GM19025 (cell line): ENCODE measurements around the gene VPS26C.
A peak's percentile ranks its signal among the peaks of the same experiment; 100 is the strongest.

Source experiments
- ATAC-seq: cut with Tn5 transposase; IDR thresholded peaks from one replicate; pipeline ENCODE4 v1.9.1; 2021; ENCODE audit warnings: mild to moderate bottlenecking, low read depth, moderate library complexity; ENCODE audit not compliant: unreplicated experiment

The VPS26C gene

GRCh38 chr21:37266515-37267221, 466 bp downstream of the VPS26C start:
- ATAC-seq = peak; percentile 0

- ATAC-seq = no peak
These were observed 2.3 kb downstream of the VPS26C start for GRCh38 chr21:37264808-37265207.

DNA sequence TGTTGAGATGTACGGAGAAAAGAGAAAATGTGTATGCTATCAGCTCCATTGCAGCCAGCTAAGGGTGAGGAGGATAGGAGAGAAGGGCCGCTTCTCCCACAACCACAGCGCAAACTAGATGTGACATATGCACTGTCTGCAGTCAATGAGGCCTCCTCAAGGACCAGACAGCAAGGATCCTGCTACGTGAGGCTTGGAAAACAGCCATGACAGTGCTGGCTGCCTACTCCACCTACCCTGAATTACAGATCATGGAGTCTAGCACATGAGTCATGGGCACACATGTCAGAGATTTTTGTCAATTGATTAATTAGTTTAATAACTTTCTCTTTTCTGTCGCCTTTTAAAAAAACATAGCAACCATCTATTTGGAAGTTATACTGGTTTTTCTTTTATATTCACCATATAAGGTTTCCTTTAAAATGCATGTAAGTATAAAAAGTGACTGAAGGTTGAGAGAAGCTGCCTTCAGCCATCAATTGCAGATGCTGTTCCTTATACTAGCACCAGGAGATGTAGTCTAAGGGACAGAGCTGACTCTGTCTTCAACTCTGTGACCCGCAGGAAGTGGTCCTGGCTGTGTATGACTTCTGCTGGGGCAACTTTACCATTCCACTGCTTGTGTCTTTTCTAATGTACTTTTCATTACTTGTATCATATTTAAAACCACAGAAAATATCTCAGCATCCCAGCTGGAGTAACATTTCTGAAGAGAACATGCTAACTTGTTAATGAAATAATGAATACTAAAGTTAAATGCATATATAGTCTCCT, 3.1 kb downstream of the VPS26C start:
- no peak for ATAC-seq

GRCh38 chr21:37259426-37259825, 7.7 kb downstream of the VPS26C start:
- ATAC-seq = no peak

DNA sequence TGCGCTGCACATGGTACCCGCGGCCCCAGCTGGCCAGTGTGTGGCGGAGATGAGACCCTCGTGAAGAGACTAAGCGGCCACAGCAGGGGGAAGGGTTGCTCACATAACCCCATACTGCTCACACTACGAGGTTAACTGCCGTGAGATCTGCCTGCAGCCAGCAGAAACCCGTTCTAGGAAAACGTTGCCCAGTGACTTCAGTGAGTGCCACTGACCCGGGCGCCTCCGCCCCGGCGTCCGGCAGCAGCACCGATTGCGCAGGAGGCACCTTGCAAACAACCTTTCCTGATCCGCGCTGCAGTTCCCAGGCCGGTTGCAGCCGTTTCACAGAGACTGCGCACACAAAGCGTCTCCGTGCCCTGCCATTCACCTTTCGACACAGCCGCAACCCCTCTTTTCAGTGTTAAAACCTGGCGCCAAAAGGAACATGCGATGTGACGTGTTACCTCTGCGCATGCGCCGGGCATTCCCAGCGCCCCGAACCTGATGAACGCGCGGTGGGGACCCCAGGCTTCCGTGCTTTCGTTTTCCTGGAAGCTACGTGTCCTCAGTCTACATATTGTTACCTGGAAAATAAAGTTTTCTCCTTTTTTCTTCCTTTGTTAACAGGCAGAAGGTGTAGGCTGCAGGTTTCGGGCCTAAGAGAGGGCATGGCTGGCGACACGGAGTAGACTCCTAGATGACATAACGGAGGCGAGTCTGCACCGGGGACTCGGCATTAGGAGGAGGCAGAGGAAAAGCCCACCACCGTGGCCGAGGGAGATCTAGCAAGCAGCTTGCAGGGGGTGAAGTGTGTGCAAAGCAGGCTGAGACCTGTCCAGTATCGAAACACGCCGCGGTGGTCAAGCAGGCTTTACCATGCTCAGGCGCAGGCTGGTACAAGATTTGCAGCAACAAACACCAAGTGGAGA, 8.9 kb downstream of the VPS26C start:
- ATAC-seq = peak; percentile 77

GRCh38 chr21:37257511-37257966, 9.6 kb downstream of the VPS26C start:
- peak; percentile 22 for ATAC-seq

DNA sequence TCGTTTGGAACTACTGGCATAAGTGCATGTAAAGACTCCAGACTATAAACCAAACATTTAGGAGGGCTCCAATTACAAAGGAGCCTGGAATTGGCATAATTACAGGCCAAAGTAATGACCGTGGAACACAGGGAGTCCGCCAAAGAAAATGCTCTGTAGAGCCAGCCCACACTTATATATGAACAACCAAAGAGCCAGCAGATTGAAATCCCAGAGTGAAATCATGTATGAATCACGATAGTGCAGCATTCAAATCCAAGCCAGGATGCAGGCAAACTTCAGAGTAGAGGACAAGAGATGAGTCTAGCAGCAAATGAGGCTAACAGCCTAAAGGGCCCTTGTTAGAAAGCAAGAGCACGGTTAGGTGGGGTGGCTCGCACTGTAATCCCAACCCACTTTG, 13.1 kb downstream of the VPS26C start:
- no peak for ATAC-seq

GRCh38 chr21:37251294-37251634, 15.9 kb downstream of the VPS26C start:
- no peak for ATAC-seq

- ATAC-seq = no peak
These were observed 17.8 kb downstream of the VPS26C start for GRCh38 chr21:37249112-37249904.

DNA sequence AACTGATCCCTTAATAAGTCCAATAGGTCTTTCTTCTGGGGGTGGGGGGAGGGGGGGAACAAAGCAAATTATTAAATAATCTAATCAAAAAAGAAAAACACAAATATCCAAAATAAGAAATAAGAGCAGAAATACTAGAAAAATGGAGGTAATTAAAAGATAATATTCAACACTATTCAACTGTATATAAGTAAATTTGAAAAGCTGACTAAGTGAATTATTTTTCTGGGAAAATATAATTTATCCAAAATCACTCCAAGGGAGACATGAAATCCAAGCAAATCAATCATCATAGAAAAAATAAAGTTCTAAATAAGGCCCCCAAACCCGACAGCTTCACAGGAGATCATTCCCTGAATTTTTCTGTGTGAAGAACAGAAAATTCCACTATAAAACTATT, 18.8 kb downstream of the VPS26C start:
- ATAC-seq = no peak

GRCh38 chr21:37245151-37245550, 22.0 kb downstream of the VPS26C start:
- no peak for ATAC-seq

GRCh38 chr21:37244501-37245095, 22.5 kb downstream of the VPS26C start:
- no peak for ATAC-seq

DNA sequence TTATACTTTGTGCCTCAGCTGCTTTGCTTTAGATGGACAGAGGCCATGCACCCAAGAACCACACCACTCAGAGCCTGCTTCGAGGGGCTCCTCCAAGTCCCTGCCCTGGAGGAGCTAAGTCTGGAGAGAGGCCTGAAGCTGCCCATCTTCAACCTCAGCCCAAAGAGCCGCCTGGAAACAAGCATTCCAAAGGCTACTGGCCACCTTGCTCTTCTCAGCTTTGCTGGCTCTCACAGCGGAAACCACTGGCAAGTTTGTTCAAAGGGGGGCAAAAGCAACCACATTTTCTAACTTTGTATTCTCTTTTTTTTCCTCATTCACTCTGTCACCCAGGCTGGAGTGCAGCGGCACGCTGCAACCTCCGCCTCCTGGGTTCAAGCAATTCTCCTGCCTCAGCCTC, 23.2 kb downstream of the VPS26C start:
- ATAC-seq = no peak

DNA sequence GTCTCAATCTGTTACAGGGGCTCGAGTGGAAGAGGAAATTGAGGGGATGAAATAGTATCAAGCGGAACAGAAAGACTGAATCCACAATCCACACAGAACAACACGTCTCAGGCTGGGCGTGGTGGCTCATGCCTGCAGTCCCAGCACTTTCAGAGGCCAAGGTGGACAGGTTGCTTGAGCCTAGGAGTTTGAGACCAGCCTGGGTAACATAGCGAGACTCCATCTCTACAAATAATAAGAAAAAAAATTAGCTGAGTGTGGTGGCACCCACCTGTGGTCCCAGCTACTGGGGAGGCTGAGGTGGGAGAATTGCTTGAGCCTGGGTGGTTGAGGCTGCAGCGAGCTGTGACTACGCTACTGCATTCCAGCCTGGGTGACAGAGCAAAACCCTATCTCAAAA, 25.7 kb downstream of the VPS26C start:
- no peak for ATAC-seq

DNA sequence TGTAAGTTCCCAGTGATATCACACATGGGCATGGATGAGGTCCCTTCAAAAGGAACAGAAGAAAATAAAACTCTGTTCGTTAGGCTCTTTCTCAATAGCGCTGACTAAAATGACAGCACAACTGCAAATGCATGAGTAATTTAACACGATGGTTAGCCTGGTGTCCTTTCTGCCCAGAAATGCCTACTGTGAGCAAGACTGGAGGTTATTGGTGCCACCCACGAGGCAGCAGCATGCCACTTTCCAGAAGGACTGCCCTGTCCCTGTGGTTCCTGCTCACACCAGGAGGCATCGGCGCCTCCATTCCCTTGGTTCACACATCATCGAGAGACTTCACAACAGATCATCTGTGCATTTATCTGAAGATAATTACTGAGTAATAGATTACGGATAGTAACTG, 26.2 kb downstream of the VPS26C start:
- no peak for ATAC-seq

DNA sequence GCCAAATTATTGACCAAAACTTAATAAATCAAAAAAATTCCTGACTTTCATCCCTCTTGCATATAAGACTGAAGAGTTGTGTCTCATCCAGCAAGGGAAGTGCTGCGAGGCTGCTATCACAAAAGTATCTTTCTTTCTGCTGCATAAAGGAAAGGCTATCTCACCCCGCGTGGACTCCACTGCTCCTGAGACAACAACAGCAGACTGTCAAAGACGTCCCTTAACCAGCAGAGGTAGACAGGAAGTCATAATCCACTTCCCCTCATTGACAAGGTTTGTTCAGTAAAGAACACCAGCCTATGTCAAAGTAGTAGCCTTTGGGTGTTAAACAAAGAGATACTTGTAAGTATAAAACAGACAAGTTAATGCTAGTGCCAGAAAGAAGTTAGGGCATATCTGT, 29.4 kb downstream of the VPS26C start:
- ATAC-seq = no peak

DNA sequence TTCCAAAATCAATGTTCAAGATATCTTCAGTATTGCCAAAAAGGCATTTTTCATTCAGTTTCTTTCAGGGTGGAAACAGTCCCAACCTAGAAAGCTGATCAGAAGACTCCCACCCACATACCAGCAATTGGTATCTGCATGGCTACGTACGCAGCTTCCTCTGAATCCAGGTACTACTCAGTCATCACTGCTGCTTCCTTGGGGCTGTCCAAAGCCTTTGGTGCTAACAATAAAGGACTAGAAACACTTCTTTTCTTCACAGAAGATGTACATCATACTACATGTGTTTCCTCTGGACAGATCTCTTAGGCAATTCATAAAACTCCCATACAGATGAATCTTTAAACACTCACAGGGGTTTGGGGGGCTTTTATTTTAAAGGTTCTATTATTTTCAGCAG, 29.8 kb downstream of the VPS26C start:
- ATAC-seq = no peak

DNA sequence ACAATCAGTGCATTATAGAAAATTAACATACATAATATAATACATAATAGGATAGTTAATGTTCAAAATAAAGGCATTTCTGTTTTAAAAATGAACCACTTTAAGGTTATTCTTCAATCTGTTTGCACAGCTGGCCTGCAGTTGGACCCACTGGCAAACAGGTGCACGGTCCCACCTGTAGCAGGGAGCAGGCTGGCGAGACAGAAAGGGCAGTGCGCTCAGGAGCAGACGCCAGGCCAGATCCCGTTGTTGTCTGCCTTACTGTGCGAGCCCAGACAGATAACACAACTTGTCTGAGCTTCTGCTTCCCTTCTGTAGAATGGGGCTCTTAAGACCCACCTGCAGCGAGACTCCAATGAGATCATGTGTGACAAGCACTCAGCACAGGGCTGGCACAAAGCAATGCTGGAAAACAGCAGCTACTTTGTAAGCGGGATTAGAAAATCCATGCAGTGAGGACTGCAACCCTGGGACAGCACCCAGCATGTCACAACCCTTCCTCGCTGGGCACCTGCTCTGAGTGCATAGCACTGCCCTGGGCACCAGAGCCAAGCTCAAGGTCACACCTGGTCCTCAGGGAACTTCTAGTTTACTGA, 33.5 kb downstream of the VPS26C start:
- ATAC-seq = no peak

GRCh38 chr21:37232274-37233018, 34.7 kb downstream of the VPS26C start:
- ATAC-seq = peak; percentile 70
